MCF 10A (cell line): ENCODE data around the gene SNTG2. TPM values are rescaled to one million over a fixed set of nuclear protein-coding genes. Genes with fewer than 3 reads are reported as not detected.

Experiments
- BruUV-seq: library from RNA; stranded (reverse); fragments of 400-500 nt; replicated peaks from 2 replicates; lab custom pipeline; 2021; lab: Mats Ljungman, UMichigan
- CTCF ChIA-PET: fragments of 300-600 bp; sonication (Branson Sonifier 250); formaldehyde crosslinking; extraction: SDS; loops from one replicate; lab custom pipeline; 2021; ENCODE audit warnings: antibody characterized with exemption, inconsistent platforms; lab: Yijun Ruan, JAX
- POLR2A ChIA-PET: fragments of 300-600, 350-650 bp; sonication (Branson Sonifier 250); formaldehyde crosslinking; extraction: SDS; loops from one replicate; lab custom pipeline; 2020; ENCODE audit warnings: antibody characterized with exemption, inconsistent platforms; lab: Yijun Ruan, JAX
- DNase-seq: peaks from one replicate; pipeline ENCODE4 v3.0.0-alpha.2; 2018; ENCODE audit not compliant: unreplicated experiment
- H3K27ac Mint-ChIP-seq: one replicate; pipeline ENCODE4 v1.8.0; 2022; ENCODE audit warnings: mild to moderate bottlenecking, low read depth, mixed read lengths; ENCODE audit not compliant: unreplicated experiment
- H3K27me3 Mint-ChIP-seq: one replicate; pipeline ENCODE4 v1.8.0; 2022; ENCODE audit warnings: mixed read lengths; ENCODE audit not compliant: insufficient read depth, unreplicated experiment
- H3K36me3 Mint-ChIP-seq: one replicate; pipeline ENCODE4 v1.8.0; 2022; ENCODE audit warnings: mild to moderate bottlenecking, moderate library complexity, mixed read lengths; ENCODE audit not compliant: insufficient read depth, unreplicated experiment
- H3K4me1 Mint-ChIP-seq: one replicate; pipeline ENCODE4 v1.8.0; 2022; ENCODE audit warnings: mixed read lengths; ENCODE audit not compliant: insufficient read depth, unreplicated experiment
- H3K4me3 Mint-ChIP-seq: one replicate; pipeline ENCODE4 v1.8.0; 2022; ENCODE audit warnings: mild to moderate bottlenecking, moderate library complexity, mixed read lengths; ENCODE audit not compliant: unreplicated experiment
- H3K9me3 Mint-ChIP-seq: one replicate; pipeline ENCODE4 v1.8.0; 2022; ENCODE audit warnings: mixed read lengths; ENCODE audit not compliant: unreplicated experiment
- CTCF ChIP-seq: fragments of 200-600 bp; IDR thresholded peaks from one replicate; pipeline ENCODE4 v1.8.0; 2022; ENCODE audit warnings: antibody characterized with exemption, mild to moderate bottlenecking; ENCODE audit not compliant: unreplicated experiment
- intact Hi-C: fragments of 100-400 bp; cut with micrococcal nuclease; formaldehyde crosslinking; loops from 2 replicates; pipeline ENCODE4 v1.14.1; 2022
- total RNA-seq: library from RNA; stranded (reverse); gene quantifications from 2 replicates; pipeline ENCODE4 v1.2.3, GENCODE V29; 2022

Gene SNTG2
- total RNA-seq, 1 experiment from 2014 or later = not detected

- Mint-ChIP-seq H3K36me3 (no peaks in the 10 kb centered on the region), H3K4me3 (no peak overlapping the region), H3K27ac (no peak overlapping the region), H3K9me3 (no peaks in the 10 kb centered on the region), H3K27me3 (peaks cover 14% of the 10 kb centered on the region), H3K4me1 (no peaks in the 10 kb centered on the region)
- DNase-seq = no peak
- no peak for TF ChIP-seq CTCF
- BruUV-seq = no TSS peak
- ChIA-PET POLR2A (no interaction called here), CTCF (interaction anchor here (0.7 kb wide), 1 partner anchor 245 kb away, joined by 3 read pairs; the partner anchor contains the start of gene TMEM18)
- intact Hi-C loops = no loop called here
Observed at GRCh38 chr2:922185-922584, 28.5 kb upstream of the SNTG2 start.

- POLR2A ChIA-PET = no interaction called here
- Mint-ChIP-seq H3K9me3 (no peaks in the 10 kb centered on the region), H3K36me3 (no peaks in the 10 kb centered on the region)
Observed at GRCh38 chr2:923832-924601, 26.6 kb upstream of the SNTG2 start.

GRCh38 chr2:924701-925100, 25.9 kb upstream of the SNTG2 start:
- Mint-ChIP-seq H3K36me3 (no peaks in the 10 kb centered on the region), H3K4me3 (no peak overlapping the region), H3K9me3 (no peaks in the 10 kb centered on the region), H3K27me3 (peaks cover 14% of the 10 kb centered on the region), H3K27ac (no peak overlapping the region), H3K4me1 (no peaks in the 10 kb centered on the region)
- no TSS peak for BruUV-seq
- intact Hi-C loops = no loop called here
- no peak for DNase-seq
- ChIA-PET POLR2A (no interaction called here), CTCF (interaction anchor here (0.7 kb wide), 1 partner anchor 167 kb away, joined by 3 read pairs; no protein-coding TSS in a partner anchor)
- no peak for TF ChIP-seq CTCF

More at GRCh38 chr2:923832-924601, 26.6 kb upstream of the SNTG2 start:
- Mint-ChIP-seq H3K27me3 (peaks cover 14% of the 10 kb centered on the region), H3K4me3 (no peak overlapping the region), H3K4me1 (no peaks in the 10 kb centered on the region), H3K27ac (no peak overlapping the region)
- intact Hi-C loops = no loop called here
- TF ChIP-seq CTCF = no peak
- BruUV-seq = no TSS peak
- CTCF ChIA-PET = interaction anchor here (0.7 to 1.1 kb wide), 3 partner anchors 30 to 627 kb away, joined by 3 to 5 read pairs (median 4); no protein-coding TSS in a partner anchor
- DNase-seq = no peak

GRCh38 chr2:925309-925708, 25.3 kb upstream of the SNTG2 start:
- ChIA-PET POLR2A (no interaction called here), CTCF (interaction anchor here (0.7 kb wide), 1 partner anchor 167 kb away, joined by 3 read pairs; no protein-coding TSS in a partner anchor)
- Mint-ChIP-seq H3K27ac (no peak overlapping the region), H3K27me3 (peaks cover 14% of the 10 kb centered on the region), H3K4me3 (no peak overlapping the region), H3K4me1 (no peaks in the 10 kb centered on the region), H3K36me3 (no peaks in the 10 kb centered on the region), H3K9me3 (no peaks in the 10 kb centered on the region)
- intact Hi-C loops = no loop called here
- no TSS peak for BruUV-seq
- no peak for DNase-seq
- TF ChIP-seq CTCF = no peak
